ENCODE measurements around the gene CHAF1B.
"Not testable (repeated sequence)": the region's sequence is repeated elsewhere in the genome, so short reads cannot be mapped to it uniquely, and the experiment has no call there.

Gene CHAF1B

DNA sequence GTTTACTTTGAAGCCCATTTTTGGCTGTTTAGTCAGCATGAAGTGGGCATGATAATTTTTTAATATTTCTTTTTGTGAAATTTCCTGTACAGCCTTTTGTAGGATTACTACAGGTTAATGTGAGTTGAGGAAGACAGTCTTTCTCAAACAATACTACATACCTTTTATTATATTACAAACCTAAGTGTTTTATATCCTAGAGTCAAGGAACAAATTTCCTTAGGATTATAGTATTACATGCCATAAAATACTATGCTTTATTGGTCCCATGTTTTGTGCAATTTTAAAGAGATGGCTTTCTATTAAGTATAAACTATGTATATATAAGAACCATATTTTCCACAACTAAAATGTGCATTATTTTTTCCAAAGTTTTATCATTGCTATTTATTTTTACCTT is 9.2 kb upstream of the CHAF1B start:
- H3K27ac Mint-ChIP-seq: no peak overlapping the region
- H3K36me3 Mint-ChIP-seq (ENCODE audit: low read depth): peaks cover 69% of the 10 kb centered on the region
- no peaks in the 10 kb centered on the region for H3K4me1 Mint-ChIP-seq (ENCODE audit: low read depth)
- no peaks in the 10 kb centered on the region for H3K27me3 Mint-ChIP-seq
- no peaks in the 10 kb centered on the region for H3K9me3 Mint-ChIP-seq
- intact Hi-C loops (cut with micrococcal nuclease): no loop called here
- no peak overlapping the region for H3K4me3 Mint-ChIP-seq

DNA sequence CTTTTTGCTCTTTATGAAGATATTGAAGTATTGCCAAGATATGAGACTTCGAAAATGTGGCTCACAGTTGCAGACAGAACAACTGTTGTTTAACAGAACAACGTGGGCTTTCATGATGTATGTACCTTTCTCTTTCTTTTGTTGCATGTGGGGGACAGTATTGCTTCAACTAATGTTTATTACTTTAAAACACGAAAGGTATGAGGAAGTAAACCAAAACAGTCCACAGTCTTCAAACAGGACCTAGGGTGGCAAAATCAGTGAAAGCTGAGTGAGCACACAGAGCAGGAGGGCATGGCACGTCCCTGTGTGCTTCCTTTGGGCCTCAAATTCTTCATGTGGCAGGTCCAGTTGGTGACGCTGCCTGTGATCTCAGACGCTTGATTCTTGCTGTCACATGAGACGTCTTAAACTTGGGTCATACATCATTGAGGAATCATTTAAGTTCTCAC is 7.8 kb upstream of the CHAF1B start:
- Mint-ChIP-seq H3K4me3 (no peak overlapping the region), H3K27me3 (no peaks in the 10 kb centered on the region), H3K36me3 (ENCODE audit: low read depth) (peaks cover 55% of the 10 kb centered on the region), H3K9me3 (no peaks in the 10 kb centered on the region), H3K4me1 (ENCODE audit: low read depth) (no peaks in the 10 kb centered on the region), H3K27ac (no peak overlapping the region)
- intact Hi-C loops (cut with micrococcal nuclease): no loop called here

DNA sequence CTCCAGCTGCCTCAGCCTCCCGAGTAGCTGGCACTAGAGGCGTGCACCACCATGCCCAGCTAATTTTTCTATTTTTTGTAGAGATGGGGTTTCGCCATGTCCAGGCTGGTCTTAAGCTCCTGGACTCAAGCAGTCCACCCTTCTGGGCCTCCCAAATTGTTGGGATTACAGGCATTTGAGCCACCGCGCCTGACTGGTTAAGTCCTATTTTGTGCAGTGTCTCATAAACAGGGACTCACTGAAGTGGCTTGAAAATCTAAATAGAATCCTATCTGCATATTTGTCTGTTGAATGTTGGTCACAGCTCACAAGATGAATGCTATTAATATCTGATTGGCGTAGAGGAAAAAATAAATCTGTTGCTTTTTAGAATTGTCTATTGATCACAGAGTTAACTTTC is 5.9 kb upstream of the CHAF1B start:
- no peaks in the 10 kb centered on the region for H3K9me3 Mint-ChIP-seq
- no peak overlapping the region for H3K4me3 Mint-ChIP-seq
- no peaks in the 10 kb centered on the region for H3K4me1 Mint-ChIP-seq (ENCODE audit: low read depth)
- intact Hi-C loops (cut with micrococcal nuclease): no loop called here
- H3K27me3 Mint-ChIP-seq: no peaks in the 10 kb centered on the region
- no peak overlapping the region for H3K27ac Mint-ChIP-seq
- peaks cover 37% of the 10 kb centered on the region for H3K36me3 Mint-ChIP-seq (ENCODE audit: low read depth)

DNA sequence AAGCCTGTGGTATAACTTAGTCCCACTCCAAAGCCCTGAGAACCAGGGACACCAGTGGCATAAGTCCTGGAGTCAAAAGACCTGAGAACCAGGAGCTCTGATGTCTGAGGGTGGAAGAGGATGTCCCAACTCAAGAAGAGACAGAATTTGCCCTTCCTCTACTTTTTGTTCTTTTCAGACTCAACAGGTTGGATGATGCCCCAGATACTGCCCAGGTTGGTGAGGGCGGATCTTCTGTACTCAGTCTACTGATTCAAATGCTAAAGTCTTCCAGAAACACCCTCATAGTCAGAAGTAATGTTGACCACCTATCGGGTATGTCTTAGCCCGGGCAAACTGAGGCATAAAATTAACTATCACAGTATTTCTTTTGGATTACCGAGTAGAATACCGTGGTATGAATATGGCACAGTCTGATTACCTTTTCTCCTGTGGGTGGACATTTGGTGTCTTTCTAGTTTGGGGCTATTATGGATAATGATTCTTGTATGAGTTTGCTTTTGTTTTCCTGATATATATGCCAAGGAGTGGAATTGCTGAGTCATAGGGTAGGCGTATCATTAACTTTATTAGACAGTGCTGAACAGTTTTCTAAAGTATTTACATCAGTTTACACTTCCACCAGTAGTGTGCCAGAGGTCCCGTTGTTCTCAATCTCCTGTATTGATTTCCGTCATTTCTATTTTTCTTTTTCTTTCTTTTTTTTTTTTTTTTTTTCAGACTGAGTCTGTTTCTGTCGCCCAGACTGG is 3.2 kb upstream of the CHAF1B start:
- intact Hi-C loops (cut with micrococcal nuclease): no loop called here
- Mint-ChIP-seq H3K4me1 (ENCODE audit: low read depth) (no peaks in the 10 kb centered on the region), H3K27me3 (no peaks in the 10 kb centered on the region), H3K36me3 (ENCODE audit: low read depth) (peaks cover 16% of the 10 kb centered on the region), H3K27ac (no peak overlapping the region), H3K4me3 (no peak overlapping the region), H3K9me3 (no peaks in the 10 kb centered on the region)

DNA sequence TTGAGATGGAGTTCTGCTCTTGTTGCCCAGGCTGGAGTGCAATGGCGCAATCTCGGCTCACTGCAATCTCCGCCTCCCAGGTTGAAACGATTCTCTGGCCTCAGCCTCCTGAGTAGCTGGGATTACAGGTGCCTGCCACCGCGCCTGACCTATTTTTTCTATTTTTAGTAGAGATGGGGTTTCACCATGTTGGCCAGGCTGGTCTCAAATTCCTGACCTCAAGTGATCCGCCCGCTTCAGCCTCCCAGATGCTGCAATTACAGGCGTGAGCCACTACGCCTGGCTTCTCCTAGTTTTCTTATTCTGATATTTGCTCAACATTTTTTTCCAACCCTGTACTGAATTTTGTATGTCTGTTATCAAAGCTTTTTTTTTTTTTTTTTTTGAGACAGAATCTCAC is 2.5 kb upstream of the CHAF1B start:
- H3K4me1 Mint-ChIP-seq (ENCODE audit: low read depth); H3K36me3 Mint-ChIP-seq (ENCODE audit: low read depth); H3K4me3 Mint-ChIP-seq; H3K27ac Mint-ChIP-seq; H3K9me3 Mint-ChIP-seq; intact Hi-C loops (cut with micrococcal nuclease); H3K27me3 Mint-ChIP-seq: not testable (repeated sequence)

DNA sequence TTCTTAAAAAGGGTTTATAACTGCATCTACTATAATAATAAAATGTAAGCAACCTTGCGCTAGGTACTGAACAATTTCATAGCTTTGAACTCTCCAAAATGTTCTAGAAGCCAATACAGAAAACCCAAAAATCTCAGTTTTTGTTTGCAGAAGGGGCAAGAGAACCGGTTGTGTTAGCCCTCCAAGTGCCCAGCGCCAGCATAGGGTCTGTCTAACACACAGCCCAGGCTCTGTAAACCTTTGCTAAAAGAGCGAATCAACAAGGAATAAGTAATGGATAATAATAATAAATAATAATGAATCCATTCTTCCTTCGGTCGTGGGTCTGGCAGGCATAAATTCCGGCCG is 333 bp upstream of the CHAF1B start:
- H3K4me1 Mint-ChIP-seq (ENCODE audit: low read depth): no peaks in the 10 kb centered on the region
- no peaks in the 10 kb centered on the region for H3K36me3 Mint-ChIP-seq (ENCODE audit: low read depth)
- no peaks in the 10 kb centered on the region for H3K9me3 Mint-ChIP-seq
- intact Hi-C loops (cut with micrococcal nuclease): no loop called here
- H3K27me3 Mint-ChIP-seq: no peaks in the 10 kb centered on the region
- no peak overlapping the region for H3K27ac Mint-ChIP-seq
- peak overlapping the region; percentile 42 for H3K4me3 Mint-ChIP-seq

DNA sequence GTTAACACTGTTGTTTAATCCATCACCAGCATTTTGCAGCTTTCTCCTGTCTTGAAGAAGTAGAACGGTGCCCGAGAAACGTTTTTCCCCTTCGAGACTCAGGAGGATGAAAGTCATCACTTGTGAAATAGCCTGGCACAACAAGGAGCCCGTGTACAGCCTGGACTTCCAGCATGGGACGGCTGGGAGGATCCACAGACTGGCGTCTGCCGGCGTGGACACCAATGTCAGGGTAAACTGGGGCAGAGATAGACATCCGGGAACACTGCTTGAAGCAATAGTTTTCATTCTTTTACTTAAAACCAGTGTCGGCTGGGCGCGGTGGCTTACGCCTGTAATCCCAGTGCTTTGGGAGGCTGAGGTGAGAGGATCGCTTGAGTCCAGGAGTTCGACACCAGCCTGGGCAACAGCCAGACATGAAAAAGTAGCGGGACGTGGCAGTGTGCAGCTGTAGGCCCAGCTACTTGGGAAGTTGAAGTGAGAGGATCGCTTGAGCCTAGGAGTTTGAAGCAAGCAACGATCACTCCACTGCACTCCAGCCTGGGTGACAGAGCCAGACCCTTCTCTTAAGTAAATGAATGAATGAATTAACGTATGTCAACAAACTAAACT is 945 bp downstream of the CHAF1B start:
- no peaks in the 10 kb centered on the region for H3K36me3 Mint-ChIP-seq (ENCODE audit: low read depth)
- H3K4me1 Mint-ChIP-seq (ENCODE audit: low read depth): no peaks in the 10 kb centered on the region
- no peaks in the 10 kb centered on the region for H3K9me3 Mint-ChIP-seq
- H3K27ac Mint-ChIP-seq: no peak overlapping the region
- peak overlapping the region; percentile 52 for H3K4me3 Mint-ChIP-seq
- H3K27me3 Mint-ChIP-seq: no peaks in the 10 kb centered on the region
- intact Hi-C loops (cut with micrococcal nuclease): no loop called here

DNA sequence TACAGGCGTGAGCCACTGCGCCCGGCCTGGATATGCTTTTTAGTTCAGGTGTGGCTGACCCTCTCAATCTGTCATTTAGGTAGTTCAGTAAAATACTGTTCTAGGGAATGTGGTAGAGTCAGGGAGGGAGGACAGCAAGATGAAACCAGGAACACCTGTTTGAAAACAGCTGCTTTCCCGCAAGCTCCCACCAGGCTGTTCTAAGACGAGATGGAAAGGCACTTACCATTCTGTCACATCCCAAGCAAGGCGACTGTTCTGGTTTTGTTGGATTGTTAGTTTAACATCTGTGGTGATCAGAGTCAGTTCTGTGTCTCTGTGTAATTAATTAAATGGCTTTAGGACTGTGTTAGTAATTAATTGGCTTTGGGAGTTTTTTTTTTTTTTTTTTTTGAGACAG is 2.9 kb downstream of the CHAF1B start:
- intact Hi-C loops (cut with micrococcal nuclease): no loop called here
- Mint-ChIP-seq H3K4me3 (no peak overlapping the region), H3K36me3 (ENCODE audit: low read depth) (no peaks in the 10 kb centered on the region), H3K4me1 (ENCODE audit: low read depth) (no peaks in the 10 kb centered on the region), H3K27ac (no peak overlapping the region), H3K27me3 (no peaks in the 10 kb centered on the region), H3K9me3 (no peaks in the 10 kb centered on the region)

DNA sequence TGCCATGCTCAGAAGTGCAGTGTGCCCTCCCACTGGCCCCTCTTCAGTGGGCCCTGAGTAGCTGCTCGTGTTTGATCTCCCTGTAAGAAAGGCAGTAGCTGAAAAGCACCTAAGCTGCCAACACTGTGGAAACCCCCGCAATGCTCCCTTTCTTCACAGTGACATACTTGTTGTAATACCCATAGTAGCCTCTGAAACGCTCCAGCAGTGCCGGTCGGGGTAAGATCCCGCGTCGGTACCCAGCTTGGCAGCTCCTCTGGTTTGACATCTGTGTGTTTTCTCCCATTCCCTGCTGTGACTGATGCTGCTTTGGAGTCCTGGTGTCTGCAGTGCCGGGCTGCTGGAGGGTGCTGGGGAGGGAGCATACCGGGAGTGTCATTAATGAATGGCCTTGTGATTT is 3.6 kb downstream of the CHAF1B start:
- no peak overlapping the region for H3K27ac Mint-ChIP-seq
- H3K27me3 Mint-ChIP-seq: no peaks in the 10 kb centered on the region
- no peaks in the 10 kb centered on the region for H3K9me3 Mint-ChIP-seq
- no peaks in the 10 kb centered on the region for H3K4me1 Mint-ChIP-seq (ENCODE audit: low read depth)
- intact Hi-C loops (cut with micrococcal nuclease): no loop called here
- no peak overlapping the region for H3K4me3 Mint-ChIP-seq
- no peaks in the 10 kb centered on the region for H3K36me3 Mint-ChIP-seq (ENCODE audit: low read depth)

DNA sequence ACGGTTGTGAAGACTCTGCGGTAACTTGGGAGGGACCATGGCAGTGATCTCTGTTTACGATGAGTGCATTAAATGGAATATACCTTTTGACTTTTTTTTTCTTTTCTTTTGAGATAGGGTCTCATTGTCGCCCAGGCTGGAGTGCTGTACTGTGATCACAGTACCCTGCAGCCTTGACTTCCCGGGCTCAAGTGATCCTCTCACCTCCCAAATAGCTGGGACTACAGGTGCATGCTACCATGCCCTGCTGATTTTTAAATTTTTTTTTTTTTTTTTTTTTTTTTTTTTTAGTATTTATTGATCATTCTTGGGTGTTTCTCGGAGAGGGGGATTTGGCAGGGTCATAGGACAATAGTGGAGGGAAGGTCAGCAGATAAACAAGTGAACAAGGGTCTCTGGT is 6.5 kb downstream of the CHAF1B start:
- H3K27me3 Mint-ChIP-seq; H3K27ac Mint-ChIP-seq; H3K9me3 Mint-ChIP-seq; H3K4me1 Mint-ChIP-seq (ENCODE audit: low read depth); intact Hi-C loops (cut with micrococcal nuclease); H3K4me3 Mint-ChIP-seq; H3K36me3 Mint-ChIP-seq (ENCODE audit: low read depth): not testable (repeated sequence)

DNA sequence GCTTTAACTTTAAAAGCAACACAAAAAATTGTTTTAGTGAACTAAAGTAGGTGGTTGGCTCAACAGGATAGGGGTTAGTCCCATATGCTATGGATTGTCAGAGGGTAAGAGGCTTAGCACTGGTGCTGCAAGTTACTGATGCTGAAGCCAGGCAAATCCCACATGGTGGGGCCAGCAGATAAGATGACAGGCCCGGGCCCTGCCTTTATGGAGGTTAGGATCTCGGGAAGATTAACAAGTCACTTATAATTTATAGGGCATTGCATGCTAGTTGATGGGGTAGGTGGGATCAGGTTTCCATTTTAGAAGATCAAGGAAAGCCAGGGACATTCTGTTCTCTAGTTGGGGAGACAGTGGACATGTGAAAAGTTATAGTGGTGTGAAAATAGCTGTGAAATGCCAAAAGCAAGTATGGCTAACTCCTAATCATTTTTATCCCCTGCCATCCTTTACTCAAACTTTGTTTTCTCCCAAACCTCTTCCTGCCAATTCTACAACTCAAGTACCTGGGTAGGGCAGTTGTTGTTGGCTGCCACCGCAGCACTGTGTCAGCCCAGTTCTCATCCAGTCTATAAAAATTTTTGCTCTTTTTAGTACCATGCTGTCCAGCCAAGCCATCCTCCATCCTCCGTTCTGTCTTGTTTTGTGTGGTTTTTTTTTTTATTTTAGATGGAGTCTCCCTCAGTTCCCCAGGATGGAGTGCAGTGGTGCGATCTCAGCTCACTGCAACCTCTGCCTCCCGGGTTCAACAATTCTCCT is 10.3 kb downstream of the CHAF1B start:
- no peaks in the 10 kb centered on the region for H3K9me3 Mint-ChIP-seq
- H3K27ac Mint-ChIP-seq: no peak overlapping the region
- peaks cover 9% of the 10 kb centered on the region for H3K36me3 Mint-ChIP-seq (ENCODE audit: low read depth)
- H3K4me3 Mint-ChIP-seq: no peak overlapping the region
- H3K4me1 Mint-ChIP-seq (ENCODE audit: low read depth): no peaks in the 10 kb centered on the region
- no peaks in the 10 kb centered on the region for H3K27me3 Mint-ChIP-seq
- intact Hi-C loops (cut with micrococcal nuclease): no loop called here

DNA sequence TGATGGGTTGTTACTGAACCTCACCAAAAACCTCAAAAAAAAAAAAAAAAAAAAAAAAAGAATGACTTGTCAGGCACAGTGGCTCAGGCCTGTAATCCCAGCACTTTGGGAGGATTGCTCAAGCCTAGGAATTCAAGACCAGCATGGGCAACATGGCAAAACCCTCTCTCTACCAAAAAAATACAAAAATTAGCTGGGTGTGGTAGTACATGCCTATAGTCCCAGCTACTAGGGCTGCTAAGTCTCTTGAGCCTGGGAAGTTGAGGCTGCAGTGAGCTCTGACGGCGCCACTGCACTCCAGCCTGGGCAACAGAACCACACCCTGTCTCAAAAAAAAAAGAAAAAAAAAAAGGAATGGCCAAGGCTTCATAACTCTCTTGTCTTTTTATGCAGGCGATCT is 11.1 kb downstream of the CHAF1B start:
- peaks cover 12% of the 10 kb centered on the region for H3K36me3 Mint-ChIP-seq (ENCODE audit: low read depth)
- intact Hi-C loops (cut with micrococcal nuclease): no loop called here
- no peaks in the 10 kb centered on the region for H3K27me3 Mint-ChIP-seq
- H3K4me1 Mint-ChIP-seq (ENCODE audit: low read depth): no peaks in the 10 kb centered on the region
- no peak overlapping the region for H3K27ac Mint-ChIP-seq
- H3K9me3 Mint-ChIP-seq: no peaks in the 10 kb centered on the region
- H3K4me3 Mint-ChIP-seq: no peak overlapping the region

DNA sequence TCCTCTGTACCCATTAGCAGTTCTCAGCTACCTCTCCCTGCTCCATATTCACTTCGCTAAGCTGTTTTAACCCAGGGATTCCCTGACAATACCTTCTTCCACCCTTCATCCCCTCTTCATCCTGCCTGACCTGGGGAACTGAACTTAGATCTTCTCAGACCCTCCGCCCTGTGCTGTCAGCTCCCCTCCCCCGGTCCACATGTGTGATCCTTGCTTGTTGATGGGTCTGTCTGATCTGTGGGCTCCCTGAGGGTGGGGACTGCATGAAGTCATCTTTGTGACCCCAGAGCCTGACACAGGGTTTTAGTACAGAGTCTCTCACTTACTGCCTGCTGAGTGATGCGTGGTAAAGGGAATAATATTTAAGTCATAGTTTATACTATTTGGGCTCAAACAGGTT is 11.8 kb downstream of the CHAF1B start:
- Mint-ChIP-seq H3K27me3 (no peaks in the 10 kb centered on the region), H3K4me3 (no peak overlapping the region), H3K4me1 (ENCODE audit: low read depth) (no peaks in the 10 kb centered on the region), H3K9me3 (no peaks in the 10 kb centered on the region), H3K36me3 (ENCODE audit: low read depth) (peaks cover 12% of the 10 kb centered on the region), H3K27ac (no peak overlapping the region)
- intact Hi-C loops (cut with micrococcal nuclease): no loop called here

DNA sequence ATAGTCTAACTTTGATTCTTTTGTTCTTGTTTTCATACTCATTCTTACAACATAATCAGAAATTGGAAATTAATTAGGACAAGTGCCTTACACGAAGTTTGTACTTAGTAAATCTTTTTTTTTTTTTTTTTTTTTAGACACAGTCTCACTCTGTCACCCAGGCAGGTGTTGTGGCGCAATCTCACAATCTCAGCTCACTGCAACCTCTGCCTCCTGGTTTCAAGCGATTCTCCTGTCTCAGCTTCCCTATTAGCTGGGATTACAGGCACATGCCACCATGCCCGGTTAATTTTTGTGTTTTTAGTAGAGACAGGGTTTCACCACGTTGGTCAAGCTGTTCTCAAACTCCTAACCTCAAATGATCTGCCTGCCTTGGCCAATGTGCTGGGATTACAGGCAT is 12.4 kb downstream of the CHAF1B start:
- intact Hi-C loops (cut with micrococcal nuclease): no loop called here
- H3K27ac Mint-ChIP-seq: no peak overlapping the region
- H3K27me3 Mint-ChIP-seq: no peaks in the 10 kb centered on the region
- no peaks in the 10 kb centered on the region for H3K9me3 Mint-ChIP-seq
- peaks cover 12% of the 10 kb centered on the region for H3K36me3 Mint-ChIP-seq (ENCODE audit: low read depth)
- no peak overlapping the region for H3K4me3 Mint-ChIP-seq
- no peaks in the 10 kb centered on the region for H3K4me1 Mint-ChIP-seq (ENCODE audit: low read depth)

All from dendritic cell treated with granulocyte-macrophage colony-stimulating factor and Interleukin-4, amounts not matched to agents 40 ng/mL and 50 ng/mL, for 4 days (primary cell).